NT2/D1 (cell line): Measurements from ENCODE around the gene RUBCN.

ENCODE experiments used
- DNase-seq: peaks from one replicate; pipeline ENCODE4 v3.0.0-alpha.2; 2011; ENCODE audit warnings: low read depth, low spot score
- H3K27me3 ChIP-seq: 2 replicates; pipeline ENCODE4 v1.6.0; 2011; ENCODE audit warnings: mild to moderate bottlenecking; ENCODE audit not compliant: insufficient read length, insufficient read depth
- H3K36me3 ChIP-seq: 2 replicates; pipeline ENCODE4 v1.6.1; 2011; ENCODE audit warnings: mild to moderate bottlenecking, low read length, mixed read lengths; ENCODE audit not compliant: insufficient read depth, insufficient read length
- H3K4me1 ChIP-seq: 2 replicates; pipeline ENCODE4 v1.5.1; 2011; ENCODE audit not compliant: insufficient read depth, insufficient read length
- H3K4me3 ChIP-seq: 2 replicates; pipeline ENCODE4 v1.5.1; 2011; ENCODE audit warnings: low read depth; ENCODE audit not compliant: insufficient read length
- H3K9ac ChIP-seq: 2 replicates; pipeline ENCODE4 v1.6.0; 2011; ENCODE audit warnings: low read depth; ENCODE audit not compliant: insufficient read length
- H3K9me3 ChIP-seq: 2 replicates; pipeline ENCODE4 v1.5.1; 2011; ENCODE audit warnings: mild to moderate bottlenecking, low read length; ENCODE audit not compliant: insufficient read depth
- SUZ12 ChIP-seq: IDR thresholded peaks from 2 replicates; pipeline ENCODE4 v1.6.1; 2011; ENCODE audit not compliant: insufficient read length, insufficient read depth; ENCODE audit errors: extremely low read depth
- YY1 ChIP-seq: IDR thresholded peaks from 2 replicates; pipeline ENCODE4 v1.6.1; 2011; ENCODE audit not compliant: insufficient read length, insufficient read depth
- ZNF274 ChIP-seq: IDR thresholded peaks from 2 replicates; pipeline ENCODE4 v1.6.1; 2011; ENCODE audit warnings: mild to moderate bottlenecking, low read depth, low read length

RUBCN gene

DNA sequence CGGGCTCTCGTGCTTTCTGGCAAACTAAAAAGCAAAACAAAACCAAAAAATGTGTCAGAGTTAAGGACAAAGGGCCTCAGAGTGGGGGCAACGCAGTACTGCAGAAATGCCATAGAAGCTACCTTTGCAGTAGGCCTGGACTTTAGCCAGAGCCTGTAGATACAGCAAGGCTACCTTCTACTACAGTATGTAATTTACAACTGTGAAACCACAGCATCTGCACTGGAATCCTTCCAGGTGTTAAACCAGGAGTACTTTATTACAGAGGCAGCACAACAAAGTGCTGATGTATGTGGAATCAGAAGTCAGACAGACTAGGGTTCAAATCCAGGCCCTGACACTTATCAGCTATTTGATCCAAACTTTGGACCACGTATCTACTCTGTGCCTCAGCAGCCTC is 34.9 kb downstream of the RUBCN start:
- Histone ChIP-seq H3K9ac (no peak overlapping the region), H3K9me3 (no peaks in the 10 kb centered on the region), H3K4me3 (no peak overlapping the region), H3K4me1 (no peaks in the 10 kb centered on the region), H3K36me3 (peaks cover 47% of the 10 kb centered on the region), H3K27me3 (no peaks in the 10 kb centered on the region)
- no peak for DNase-seq
- no peak for TF ChIP-seq SUZ12
- no peak for TF ChIP-seq YY1
- TF ChIP-seq ZNF274 = no peak

DNA sequence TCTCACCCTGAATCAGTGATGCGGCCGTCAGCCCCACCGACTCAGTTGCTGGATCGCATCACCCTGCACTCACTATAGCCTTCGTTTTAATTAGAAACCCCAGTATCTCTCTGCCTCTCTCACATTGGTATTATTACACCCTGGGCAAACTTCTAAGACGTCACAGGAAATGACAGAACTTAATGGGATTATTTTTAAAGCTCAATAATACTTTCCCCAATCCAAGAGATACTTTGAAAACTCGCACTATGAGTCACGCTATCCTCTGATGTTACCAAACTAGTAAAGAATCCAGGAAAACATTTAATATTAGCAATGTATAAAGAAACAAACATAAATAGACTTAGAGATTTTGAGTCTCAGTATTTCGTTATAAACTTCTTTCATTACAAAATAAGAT is 36.6 kb downstream of the RUBCN start:
- H3K36me3 ChIP-seq = peaks cover 59% of the 10 kb centered on the region
- H3K9ac ChIP-seq = no peak overlapping the region
- TF ChIP-seq ZNF274 (no peak), YY1 (no peak), SUZ12 (no peak)

DNA sequence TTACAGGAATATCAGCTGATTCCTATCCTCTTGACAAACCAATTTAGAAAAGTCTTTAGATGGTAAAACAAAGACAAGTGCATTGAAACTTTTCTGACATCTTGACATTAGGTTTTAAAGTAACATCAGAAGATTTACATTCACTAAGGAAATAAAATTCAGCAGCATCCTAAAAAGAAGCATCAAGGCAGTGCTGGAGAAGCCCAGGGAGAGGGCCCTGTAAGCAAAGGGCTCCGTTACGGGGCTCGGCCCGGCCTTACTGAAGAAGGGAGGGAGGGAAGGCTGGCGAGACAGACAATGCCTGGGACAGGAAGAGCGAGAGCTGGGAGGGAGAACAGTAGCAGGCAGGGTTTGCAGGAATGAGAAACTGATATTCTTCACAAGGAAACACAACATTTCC is 39.3 kb downstream of the RUBCN start:
- no peak overlapping the region for H3K9ac ChIP-seq
- DNase-seq = no peak
- H3K36me3 ChIP-seq = peaks cover 68% of the 10 kb centered on the region

More for the DNA sequence above, 36.6 kb downstream of the RUBCN start:
- Histone ChIP-seq H3K4me3 (no peak overlapping the region), H3K4me1 (no peaks in the 10 kb centered on the region), H3K27me3 (no peaks in the 10 kb centered on the region), H3K9me3 (no peaks in the 10 kb centered on the region)
- no peak for DNase-seq

DNA sequence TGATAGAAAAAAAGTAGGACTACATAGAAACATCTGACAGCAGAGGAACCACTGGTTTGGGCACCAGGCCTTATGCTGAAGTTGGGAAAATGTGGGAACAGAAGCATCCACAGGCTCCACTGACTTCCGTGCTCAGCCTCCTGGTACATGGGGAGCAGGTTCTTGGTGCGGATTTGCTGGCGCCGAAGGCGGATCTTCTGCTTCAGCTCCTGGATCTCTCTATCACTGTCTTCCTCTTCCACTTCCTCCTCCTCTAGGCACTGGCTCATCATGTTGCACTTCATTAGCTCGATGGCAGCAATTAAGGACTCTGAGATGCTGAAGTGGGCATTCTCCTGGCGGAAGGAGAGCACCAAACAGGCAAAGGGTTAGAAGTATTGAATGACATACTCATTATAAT is 42.5 kb downstream of the RUBCN start:
- no peak for TF ChIP-seq YY1
- no peak for TF ChIP-seq ZNF274
- no peak for TF ChIP-seq SUZ12
- Histone ChIP-seq H3K9me3 (no peaks in the 10 kb centered on the region), H3K36me3 (peaks cover 60% of the 10 kb centered on the region)

More for the DNA sequence above, 39.3 kb downstream of the RUBCN start:
- no peak for TF ChIP-seq YY1
- Histone ChIP-seq H3K4me1 (no peaks in the 10 kb centered on the region), H3K27me3 (no peaks in the 10 kb centered on the region), H3K9me3 (no peaks in the 10 kb centered on the region), H3K4me3 (no peak overlapping the region)

DNA sequence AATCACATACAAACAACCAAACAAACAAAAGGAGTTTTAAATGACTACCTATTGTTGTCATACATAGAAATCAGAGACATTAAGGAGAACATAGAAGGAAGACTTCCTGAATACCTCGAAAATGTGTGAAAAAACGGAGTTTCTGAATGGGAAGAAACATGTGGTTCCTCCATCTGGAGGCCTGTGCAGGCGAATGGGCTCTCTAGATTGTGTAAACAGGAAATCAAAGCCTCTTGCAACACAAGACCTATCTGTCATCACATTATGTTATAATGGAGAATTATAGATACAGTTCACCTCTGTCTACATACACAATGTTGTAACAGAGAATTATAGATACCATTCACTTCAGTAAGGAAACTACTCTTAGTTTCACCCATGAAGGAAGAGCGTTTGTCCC is 44.1 kb downstream of the RUBCN start:
- Histone ChIP-seq H3K9ac (no peak overlapping the region), H3K36me3 (peaks cover 55% of the 10 kb centered on the region)
- TF ChIP-seq ZNF274 (no peak), SUZ12 (no peak), YY1 (no peak)

More for the DNA sequence above, 42.5 kb downstream of the RUBCN start:
- no peaks in the 10 kb centered on the region for H3K4me1 ChIP-seq
- DNase-seq = no peak
- H3K9ac ChIP-seq = no peak overlapping the region
- H3K4me3 ChIP-seq = no peak overlapping the region
- H3K27me3 ChIP-seq = no peaks in the 10 kb centered on the region

DNA sequence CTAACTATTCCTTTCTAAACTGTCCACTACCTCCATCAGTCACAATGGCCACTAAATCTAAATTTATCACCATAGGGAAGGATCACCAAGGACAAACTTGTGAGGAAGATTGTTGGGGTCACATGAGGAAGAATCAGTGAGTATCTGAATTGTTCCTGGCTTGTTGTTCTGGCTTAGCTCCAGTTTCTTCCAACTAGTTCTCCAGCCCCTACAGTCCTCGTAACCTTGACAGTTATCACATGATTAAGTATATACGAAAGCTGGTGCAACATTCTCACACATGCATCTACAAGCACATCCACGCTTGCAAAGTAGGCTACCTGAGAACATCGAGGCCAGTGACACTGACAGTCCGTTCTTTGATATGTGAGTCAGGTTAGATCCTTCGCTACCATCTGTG is 46.0 kb downstream of the RUBCN start:
- no peak for TF ChIP-seq SUZ12
- TF ChIP-seq YY1 = no peak
- TF ChIP-seq ZNF274 = no peak

More for the DNA sequence above, 44.1 kb downstream of the RUBCN start:
- H3K27me3 ChIP-seq = no peaks in the 10 kb centered on the region
- no peak overlapping the region for H3K4me3 ChIP-seq
- no peaks in the 10 kb centered on the region for H3K4me1 ChIP-seq
- no peaks in the 10 kb centered on the region for H3K9me3 ChIP-seq
- DNase-seq = no peak

DNA sequence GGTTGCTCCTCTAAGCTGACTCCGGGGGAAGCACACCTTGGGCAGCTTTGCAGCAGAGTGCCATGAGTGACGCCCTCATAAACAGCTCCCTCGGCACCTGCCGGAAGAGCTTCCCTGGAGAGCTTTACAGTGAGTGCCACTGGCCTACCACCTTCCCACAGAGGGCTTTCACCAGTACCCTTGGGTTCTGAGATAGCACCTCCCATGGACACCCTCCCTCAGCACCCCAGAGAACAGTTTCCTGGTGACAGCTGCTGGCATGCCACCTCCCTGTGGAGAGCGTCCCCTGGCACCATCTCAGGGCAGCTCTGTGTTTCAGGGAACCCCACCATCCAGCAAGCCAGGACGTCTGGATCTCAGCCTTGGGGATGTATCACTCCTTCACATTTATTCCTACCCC is 49.1 kb downstream of the RUBCN start:
- no peak for DNase-seq
- H3K36me3 ChIP-seq = peaks cover 30% of the 10 kb centered on the region

More for the DNA sequence above, 46.0 kb downstream of the RUBCN start:
- Histone ChIP-seq H3K27me3 (no peaks in the 10 kb centered on the region), H3K4me1 (no peaks in the 10 kb centered on the region), H3K9me3 (no peaks in the 10 kb centered on the region), H3K4me3 (no peak overlapping the region), H3K36me3 (peaks cover 46% of the 10 kb centered on the region), H3K9ac (no peak overlapping the region)
- no peak for DNase-seq

More for the DNA sequence above, 49.1 kb downstream of the RUBCN start:
- TF ChIP-seq YY1 (no peak), ZNF274 (no peak), SUZ12 (no peak)
- Histone ChIP-seq H3K4me1 (no peaks in the 10 kb centered on the region), H3K9ac (no peak overlapping the region), H3K4me3 (no peak overlapping the region), H3K9me3 (no peaks in the 10 kb centered on the region), H3K27me3 (no peaks in the 10 kb centered on the region)
